ENCODE results near the gene LAMB4.

DNA sequence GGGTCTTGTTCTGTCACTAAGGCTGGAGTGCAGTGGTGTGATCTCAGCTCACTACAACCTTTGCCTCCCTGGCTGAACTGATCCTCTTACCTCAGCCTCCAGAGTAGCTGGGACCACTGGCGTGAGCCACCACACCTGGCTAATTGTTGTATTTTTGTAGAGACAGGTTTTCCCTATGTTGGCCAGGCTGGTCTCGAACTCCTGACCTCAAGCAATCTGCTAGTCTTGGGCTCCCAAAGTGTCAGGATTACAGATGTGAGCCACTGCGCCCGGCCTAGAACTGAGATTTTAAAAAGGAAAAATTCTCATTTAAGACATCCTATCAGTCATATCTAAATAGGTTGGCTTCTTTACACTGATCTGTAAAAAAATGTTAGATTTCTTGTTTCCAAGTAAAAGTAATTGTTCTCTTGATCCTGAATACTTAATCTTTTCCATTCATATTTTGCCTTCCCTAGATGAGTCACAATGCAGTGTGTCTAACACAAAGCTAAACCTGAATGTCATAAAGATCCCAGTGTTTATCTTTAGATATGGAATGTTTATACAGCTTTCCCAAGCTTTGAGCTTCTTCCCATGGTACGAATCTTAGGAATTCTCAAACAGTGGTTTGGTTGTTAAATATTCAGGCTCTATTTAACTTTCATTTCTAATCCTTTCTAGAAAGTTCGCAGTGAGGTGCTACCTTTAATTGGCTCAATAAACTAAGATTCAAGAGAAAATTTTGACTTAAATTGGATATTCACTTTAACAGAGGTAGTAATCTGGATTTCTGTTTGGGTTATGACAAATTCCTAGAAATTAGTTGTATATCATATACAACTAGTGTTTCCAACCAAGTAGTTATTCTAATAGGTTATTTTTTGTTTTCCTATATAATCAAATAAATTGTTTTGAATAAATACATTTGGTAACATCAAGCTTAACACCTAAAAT is 115.1 kb downstream of the LAMB4 start:
- TF ChIP-seq, protein P1, sequence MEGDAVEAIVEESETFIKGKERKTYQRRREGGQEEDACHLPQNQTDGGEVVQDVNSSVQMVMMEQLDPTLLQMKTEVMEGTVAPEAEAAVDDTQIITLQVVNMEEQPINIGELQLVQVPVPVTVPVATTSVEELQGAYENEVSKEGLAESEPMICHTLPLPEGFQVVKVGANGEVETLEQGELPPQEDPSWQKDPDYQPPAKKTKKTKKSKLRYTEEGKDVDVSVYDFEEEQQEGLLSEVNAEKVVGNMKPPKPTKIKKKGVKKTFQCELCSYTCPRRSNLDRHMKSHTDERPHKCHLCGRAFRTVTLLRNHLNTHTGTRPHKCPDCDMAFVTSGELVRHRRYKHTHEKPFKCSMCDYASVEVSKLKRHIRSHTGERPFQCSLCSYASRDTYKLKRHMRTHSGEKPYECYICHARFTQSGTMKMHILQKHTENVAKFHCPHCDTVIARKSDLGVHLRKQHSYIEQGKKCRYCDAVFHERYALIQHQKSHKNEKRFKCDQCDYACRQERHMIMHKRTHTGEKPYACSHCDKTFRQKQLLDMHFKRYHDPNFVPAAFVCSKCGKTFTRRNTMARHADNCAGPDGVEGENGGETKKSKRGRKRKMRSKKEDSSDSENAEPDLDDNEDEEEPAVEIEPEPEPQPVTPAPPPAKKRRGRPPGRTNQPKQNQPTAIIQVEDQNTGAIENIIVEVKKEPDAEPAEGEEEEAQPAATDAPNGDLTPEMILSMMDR (IDR thresholded peaks at IDR 0.05), result no peak
- TF ChIP-seq, protein P2, sequence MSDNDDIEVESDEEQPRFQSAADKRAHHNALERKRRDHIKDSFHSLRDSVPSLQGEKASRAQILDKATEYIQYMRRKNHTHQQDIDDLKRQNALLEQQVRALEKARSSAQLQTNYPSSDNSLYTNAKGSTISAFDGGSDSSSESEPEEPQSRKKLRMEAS (IDR thresholded peaks at IDR 0.05; ENCODE audit: low read depth), result 0 out of 2 replicates have a peak, but pooled peaks have one; percentile 16
- TF ChIP-seq YY1 (IDR thresholded peaks at IDR 0.05; ENCODE audit: low read depth), result no peak
- no peak for TF ChIP-seq RFX5 (IDR thresholded peaks at IDR 0.05; ENCODE audit: low read length)
- no peak for TF ChIP-seq FOXJ3 (CRISPR knock-in tag; IDR thresholded peaks at IDR 0.05)
- TF ChIP-seq GABPA (IDR thresholded peaks at IDR 0.05; ENCODE audit: low read depth), result no peak
